OCI-LY7 (cell line): ENCODE measurements around the gene RBM38. TPM values are rescaled to one million over a fixed set of nuclear protein-coding genes. Genes with fewer than 3 reads are reported as not detected.

ENCODE experiments used
- BruUV-seq: library from RNA; stranded (reverse); fragments of 400-500 nt; replicated peaks from 2 replicates; lab custom pipeline; 2021; lab: Mats Ljungman, UMichigan
- CTCF ChIA-PET: fragments of 300-600 bp; sonication (Branson Sonifier 250); formaldehyde crosslinking; loops from one replicate; lab custom pipeline; 2022; ENCODE audit warnings: antibody characterized with exemption; ENCODE audit not compliant: unreplicated experiment; lab: Charles Lee
- POLR2A ChIA-PET: fragments of 300-600 bp; sonication (Branson Sonifier 250); formaldehyde crosslinking; loops from one replicate; lab custom pipeline; 2022; ENCODE audit warnings: antibody characterized with exemption; lab: Charles Lee
- DNase-seq: peaks from one replicate; pipeline ENCODE4 v3.0.0-alpha.2; 2015; ENCODE audit warnings: low spot score
- H2AFZ ChIP-seq: fragments of 200-600 bp; sonication (generic), shearing (Covaris generic); 2 replicates; pipeline ENCODE4 v1.6.1; 2014; ENCODE audit warnings: mild to moderate bottlenecking, antibody characterized with exemption, low read length, moderate library complexity
- H3K27ac ChIP-seq: fragments of 200-600 bp; sonication (generic); 2 replicates; pipeline ENCODE4 v1.5.1; 2014; ENCODE audit warnings: mixed run types, low read depth, mild to moderate bottlenecking, moderate library complexity, low read length, inconsistent platforms; ENCODE audit not compliant: poor library complexity, severe bottlenecking
- H3K36me3 ChIP-seq: fragments of 200-600 bp; sonication (generic); 2 replicates; pipeline ENCODE4 v1.6.1; 2014; ENCODE audit warnings: mild to moderate bottlenecking, antibody characterized with exemption, low read length, moderate library complexity, mixed read lengths; ENCODE audit not compliant: insufficient read depth
- H3K4me1 ChIP-seq: fragments of 200-600 bp; sonication (generic); 2 replicates; pipeline ENCODE4 v1.5.1; 2014; ENCODE audit warnings: mild to moderate bottlenecking, low read length; ENCODE audit not compliant: insufficient read depth, poor library complexity, severe bottlenecking
- H3K4me2 ChIP-seq: fragments of 200-600 bp; sonication (generic); 2 replicates; pipeline ENCODE4 v1.6.1; 2014; ENCODE audit warnings: mild to moderate bottlenecking, low read length
- H3K4me3 ChIP-seq: fragments of 200-600 bp; sonication (generic); 2 replicates; pipeline ENCODE4 v1.5.1; 2014; ENCODE audit warnings: mild to moderate bottlenecking, low read depth, low read length; ENCODE audit not compliant: poor library complexity, severe bottlenecking
- H3K79me2 ChIP-seq: fragments of 200-600 bp; sonication (generic); 2 replicates; pipeline ENCODE4 v1.6.1; 2016; ENCODE audit warnings: low read depth, mild to moderate bottlenecking, low read length, moderate library complexity, mixed read lengths; ENCODE audit not compliant: insufficient read depth
- H3K9me2 ChIP-seq: fragments of 200-600 bp; sonication (generic); 2 replicates; pipeline ENCODE4 v1.6.1; 2016; ENCODE audit warnings: mild to moderate bottlenecking, low read length, mixed read lengths; ENCODE audit not compliant: insufficient read depth
- H3K9me3 ChIP-seq: fragments of 200-600 bp; sonication (generic); 2 replicates; pipeline ENCODE4 v1.6.1; 2014; ENCODE audit warnings: mild to moderate bottlenecking, mixed run types, low read length, mixed read lengths
- H4K20me1 ChIP-seq: fragments of 200-600 bp; sonication (generic); 2 replicates; pipeline ENCODE4 v1.6.1; 2014; ENCODE audit warnings: mild to moderate bottlenecking, antibody characterized with exemption, low read length, moderate library complexity, mixed read lengths; ENCODE audit not compliant: insufficient read depth
- EZH2phosphoT487 ChIP-seq: fragments of 200-600 bp; sonication (generic); IDR thresholded peaks from 2 replicates; pipeline ENCODE4 v1.6.1; 2018; ENCODE audit warnings: low read depth, borderline replicate concordance, mild to moderate bottlenecking, mixed run types, antibody characterized with exemption, low read length, moderate library complexity, mixed read lengths
- intact Hi-C: fragments of 100-400 bp; cut with micrococcal nuclease; formaldehyde crosslinking; loops from one replicate; pipeline ENCODE4 v1.10.0; 2022; ENCODE audit not compliant: unreplicated experiment
- total RNA-seq, 2 experiments: library from RNA; depleted of rRNA in 1 of 2; stranded (reverse); fragments of >200 nt in 1 of 2; shearing (Covaris generic) in 1 of 2; gene quantifications; 2 replicates each; pipeline ENCODE4 v1.2.3, GENCODE V29; 2014 to 2022
- TF ChIP-seq, protein P1 (sequence below): fragments of 200-600 bp; sonication (generic); conservative IDR thresholded peaks from 2 replicates; pipeline ENCODE4 v1.5.1; 2014; ENCODE audit warnings: mild to moderate bottlenecking, antibody characterized with exemption, low read length, moderate library complexity, mixed read lengths

Gene RBM38
- total RNA-seq, 2 experiments from 2014 or later, result 119 to 174 TPM

DNA sequence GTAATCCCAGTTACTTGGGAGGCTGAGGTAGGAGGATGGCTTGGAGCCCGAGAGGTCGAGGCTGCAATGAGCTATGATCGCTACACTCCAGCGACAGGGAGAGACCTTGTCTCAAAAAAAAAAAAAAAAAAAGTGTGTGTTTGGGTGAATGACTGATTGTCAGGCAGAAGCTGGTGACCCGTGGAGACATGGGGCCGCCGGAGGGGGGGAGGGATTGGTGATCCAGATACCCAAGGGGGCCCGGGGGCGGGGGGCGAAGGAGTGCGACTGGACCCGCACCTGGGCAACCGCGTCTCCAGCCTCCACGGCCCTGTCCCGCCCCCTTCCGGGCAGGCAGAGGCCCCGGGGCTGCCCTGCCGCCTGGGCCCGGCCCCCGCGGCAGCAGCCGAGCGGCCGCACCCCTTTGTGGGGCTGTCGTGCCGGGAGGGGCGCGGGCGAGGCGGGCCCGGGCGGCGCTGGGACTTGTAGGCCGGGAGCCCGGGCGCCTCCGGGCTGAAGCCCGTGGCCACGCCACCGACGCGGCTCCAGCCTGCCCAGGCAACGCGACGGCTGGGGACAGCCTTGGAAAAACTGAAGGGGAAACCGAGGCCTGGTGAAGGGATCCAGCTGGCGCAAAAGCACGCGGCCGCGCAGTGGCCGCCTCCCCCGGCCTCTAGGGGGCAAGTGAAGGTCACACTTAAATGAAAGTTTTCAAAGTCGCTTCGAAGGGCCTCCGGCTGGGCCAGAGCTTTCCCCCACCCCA lies 2.1 kb upstream of the RBM38 start:
- POLR2A ChIA-PET, result interaction anchor here (0.6 to 4.2 kb wide), 8 partner anchors 10 to 239 kb away, joined by 3 to 21 read pairs (median 6); no protein-coding TSS in a partner anchor
- Histone ChIP-seq H3K9me3 (no peaks in the 10 kb centered on the region), H3K27ac (peak overlapping the region; percentile 97), H4K20me1 (peaks cover 20% of the 10 kb centered on the region), H3K4me1 (peaks cover 47% of the 10 kb centered on the region), H3K36me3 (peaks cover 22% of the 10 kb centered on the region), H3K79me2 (peaks cover 23% of the 10 kb centered on the region), H3K4me2 (peak overlapping the region; percentile 95), H3K9me2 (no peaks in the 10 kb centered on the region), H3K4me3 (peak overlapping the region; percentile 69), H2AFZ (peak overlapping the region; percentile 37; the same call in 1 of the 2 replicates)
- TF ChIP-seq EZH2phosphoT487, result no peak
- TF ChIP-seq, protein P1, sequence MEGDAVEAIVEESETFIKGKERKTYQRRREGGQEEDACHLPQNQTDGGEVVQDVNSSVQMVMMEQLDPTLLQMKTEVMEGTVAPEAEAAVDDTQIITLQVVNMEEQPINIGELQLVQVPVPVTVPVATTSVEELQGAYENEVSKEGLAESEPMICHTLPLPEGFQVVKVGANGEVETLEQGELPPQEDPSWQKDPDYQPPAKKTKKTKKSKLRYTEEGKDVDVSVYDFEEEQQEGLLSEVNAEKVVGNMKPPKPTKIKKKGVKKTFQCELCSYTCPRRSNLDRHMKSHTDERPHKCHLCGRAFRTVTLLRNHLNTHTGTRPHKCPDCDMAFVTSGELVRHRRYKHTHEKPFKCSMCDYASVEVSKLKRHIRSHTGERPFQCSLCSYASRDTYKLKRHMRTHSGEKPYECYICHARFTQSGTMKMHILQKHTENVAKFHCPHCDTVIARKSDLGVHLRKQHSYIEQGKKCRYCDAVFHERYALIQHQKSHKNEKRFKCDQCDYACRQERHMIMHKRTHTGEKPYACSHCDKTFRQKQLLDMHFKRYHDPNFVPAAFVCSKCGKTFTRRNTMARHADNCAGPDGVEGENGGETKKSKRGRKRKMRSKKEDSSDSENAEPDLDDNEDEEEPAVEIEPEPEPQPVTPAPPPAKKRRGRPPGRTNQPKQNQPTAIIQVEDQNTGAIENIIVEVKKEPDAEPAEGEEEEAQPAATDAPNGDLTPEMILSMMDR, result peak; percentile 76
- intact Hi-C loops, result no loop called here
- peak; percentile 82 for DNase-seq
- CTCF ChIA-PET, result interaction anchor here (0.6 to 1.2 kb wide), 4 partner anchors 29 to 109 kb away, joined by 3 to 7 read pairs (median 4); no protein-coding TSS in a partner anchor
- no TSS peak for BruUV-seq

DNA sequence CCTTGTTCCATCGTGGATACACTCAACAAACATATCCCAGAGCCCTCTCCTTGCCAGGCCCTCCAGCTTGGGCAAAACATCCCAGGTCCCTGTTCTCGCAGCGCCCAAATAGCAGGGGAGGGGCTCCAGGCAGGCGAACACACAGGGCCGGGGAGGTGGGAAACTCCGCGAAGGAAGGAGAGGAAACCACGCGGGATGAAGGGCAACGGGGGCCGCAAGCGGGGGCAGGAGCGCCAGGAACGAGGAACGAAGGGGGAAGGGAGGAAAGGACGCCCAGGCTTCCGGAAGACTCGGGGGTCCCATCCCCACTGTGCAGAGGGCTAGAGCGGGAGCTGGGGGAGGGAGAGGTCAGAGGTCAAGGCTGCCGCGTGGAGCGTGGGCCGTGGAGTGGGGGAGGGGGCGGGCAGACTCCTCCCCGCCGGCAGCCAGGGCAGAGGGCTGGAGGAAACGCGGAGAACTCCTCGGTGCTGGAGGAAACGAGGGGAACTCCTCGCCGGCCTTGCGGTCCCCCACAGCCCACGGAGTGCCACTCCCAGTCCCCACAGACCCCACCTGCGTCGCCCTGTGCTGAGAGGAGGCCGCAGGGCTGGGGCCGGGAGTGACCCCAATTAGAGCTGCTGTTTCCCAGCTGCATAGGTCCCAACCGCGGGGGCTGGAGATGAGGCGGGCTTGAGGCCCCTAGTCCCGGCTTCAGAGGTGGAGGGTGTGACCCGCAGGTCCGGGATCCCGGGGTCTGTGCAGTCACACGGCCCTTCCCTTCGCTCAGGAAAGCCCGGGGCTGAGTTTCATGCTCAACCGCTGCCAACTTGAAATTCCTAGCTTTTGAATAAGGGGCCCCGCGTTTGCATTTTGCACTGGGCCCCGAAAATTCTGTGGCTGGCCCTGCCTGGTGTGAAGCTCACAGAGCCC lies 1.2 kb upstream of the RBM38 start:
- peaks cover 50% of the 10 kb centered on the region for H3K4me1 ChIP-seq
- ChIA-PET CTCF (interaction anchor here (0.7 to 1.4 kb wide), 7 partner anchors 9 to 88 kb away, joined by 3 to 10 read pairs (median 4); no protein-coding TSS in a partner anchor), POLR2A (interaction anchor here (0.5 to 4.2 kb wide), 16 partner anchors 9 to 238 kb away, joined by 3 to 21 read pairs (median 6); no protein-coding TSS in a partner anchor)
- BruUV-seq, result no TSS peak
- H3K27ac ChIP-seq, result peak overlapping the region; percentile 97
- no peak for DNase-seq
- no peak for TF ChIP-seq EZH2phosphoT487
- TF ChIP-seq, protein P1, result 0 out of 2 replicates have a peak, but pooled peaks have one; percentile 9
- H3K9me3 ChIP-seq, result no peaks in the 10 kb centered on the region
- no peaks in the 10 kb centered on the region for H3K9me2 ChIP-seq
- peaks cover 31% of the 10 kb centered on the region for H3K36me3 ChIP-seq
- H4K20me1 ChIP-seq, result peaks cover 22% of the 10 kb centered on the region
- peak overlapping the region; percentile 37; the same call in 1 of the 2 replicates for H2AFZ ChIP-seq
- H3K4me3 ChIP-seq, result peak overlapping the region; percentile 69
- H3K4me2 ChIP-seq, result peak overlapping the region; percentile 95
- H3K79me2 ChIP-seq, result peaks cover 31% of the 10 kb centered on the region
- intact Hi-C loops, result loop anchor here (2.0 to 10.0 kb wide), 5 partner anchors 45 to 1775 kb away; partner anchors contain the start of gene ZNF831
